COR-L47 (cell line): ENCODE data around the gene IL2RG.

Source experiments
- DNase-seq: peaks from one replicate; lab custom pipeline; 2025; lab: John Stamatoyannopoulos, UW

IL2RG gene

DNA sequence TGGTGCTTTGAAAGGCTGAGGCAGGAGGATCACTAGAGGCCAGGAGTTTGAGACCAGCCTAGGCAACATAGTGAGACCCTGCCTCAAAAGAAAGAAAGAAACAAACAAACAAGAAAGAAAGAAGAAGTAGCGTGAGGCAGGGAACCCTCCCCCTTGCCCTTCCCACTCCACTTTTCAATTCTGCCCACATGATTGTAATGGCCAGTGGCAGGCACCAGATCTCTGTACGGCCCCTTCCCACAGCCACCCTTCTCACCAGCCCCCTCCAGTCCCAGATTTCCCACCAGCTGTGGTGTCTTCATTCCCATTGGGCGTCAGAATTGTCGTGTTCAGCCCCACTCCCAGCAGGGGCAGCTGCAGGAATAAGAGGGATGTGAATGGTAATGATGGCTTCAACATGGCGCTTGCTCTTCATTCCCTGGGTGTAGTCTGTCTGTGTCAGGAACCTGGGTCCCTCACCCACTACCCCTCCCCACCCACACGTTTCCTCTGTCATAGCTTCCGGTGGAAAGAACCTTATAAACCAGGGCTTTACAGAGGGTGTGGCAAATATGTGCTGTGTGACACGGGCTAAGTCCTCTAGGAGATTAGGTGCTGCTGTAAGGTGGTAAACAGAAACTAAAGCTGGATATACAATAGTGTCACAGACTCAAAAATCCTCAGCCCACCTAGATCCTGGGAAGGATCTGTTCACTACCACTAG, at the start of gene IL2RG:
IL2RG (minus strand) TSS at position 437 of the 703 bp plus-strand sequence; CDS start at position 399, 38 bp downstream.
- DNase-seq, result no peak

DNA sequence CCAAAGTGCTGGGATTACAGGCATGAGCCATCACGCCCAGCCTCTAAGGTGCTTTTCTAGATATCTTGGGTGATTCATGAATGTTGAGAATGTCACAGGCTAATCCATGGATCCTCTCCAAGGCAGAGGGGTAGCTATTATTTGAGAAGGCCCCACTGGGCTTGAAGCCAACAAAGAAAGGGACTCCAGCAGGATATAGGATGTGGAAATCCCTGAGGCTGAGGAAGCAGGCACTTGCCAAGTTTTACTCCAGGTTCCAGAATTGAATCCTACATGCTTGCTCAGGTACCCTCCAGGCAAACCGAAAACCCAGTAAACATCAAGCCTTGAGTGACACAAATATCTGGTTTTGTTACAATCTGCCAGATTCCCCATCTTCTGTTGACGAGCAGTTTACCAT, 49.1 kb upstream of the IL2RG start:
- peak; percentile 6 for DNase-seq

DNA sequence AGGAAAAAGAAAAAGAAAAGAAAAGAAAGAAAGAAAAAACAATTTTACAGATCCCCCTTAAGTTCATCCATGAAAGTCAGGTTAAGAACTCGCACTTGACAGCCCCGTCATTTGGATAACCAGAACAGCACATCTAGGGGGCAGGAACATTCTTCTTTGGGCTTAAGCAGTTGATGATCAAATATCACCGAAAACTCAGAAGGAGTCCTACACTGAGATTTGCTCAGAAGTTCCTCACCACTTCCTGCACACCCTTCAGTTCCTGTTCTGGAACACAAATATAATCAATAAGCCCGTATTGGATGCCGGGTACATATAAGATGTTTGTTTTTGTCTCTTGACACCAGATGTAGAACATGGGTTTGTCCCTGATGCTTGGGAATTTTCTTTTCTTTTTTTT, 48.0 kb upstream of the IL2RG start:
- no peak for DNase-seq

DNA sequence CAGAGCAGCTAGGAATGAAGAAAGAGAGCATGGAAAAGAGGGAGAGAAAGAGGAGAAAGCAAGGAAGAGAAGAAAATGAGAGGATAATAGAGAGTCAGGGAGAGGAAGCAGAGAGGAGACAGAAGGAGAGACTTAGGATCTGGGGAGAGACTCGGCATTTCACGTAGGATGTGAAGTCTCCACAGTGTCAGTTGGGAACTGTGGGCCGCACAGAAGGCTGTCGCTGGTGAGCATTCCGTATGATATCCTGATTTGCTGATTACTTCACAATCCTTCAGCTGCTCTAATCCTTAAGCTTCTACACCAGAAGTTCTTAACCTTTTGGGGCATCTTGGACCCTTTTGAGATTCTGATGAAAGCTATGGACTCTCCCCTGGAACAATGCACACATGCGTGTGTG, 47.2 kb upstream of the IL2RG start:
- no peak for DNase-seq

DNA sequence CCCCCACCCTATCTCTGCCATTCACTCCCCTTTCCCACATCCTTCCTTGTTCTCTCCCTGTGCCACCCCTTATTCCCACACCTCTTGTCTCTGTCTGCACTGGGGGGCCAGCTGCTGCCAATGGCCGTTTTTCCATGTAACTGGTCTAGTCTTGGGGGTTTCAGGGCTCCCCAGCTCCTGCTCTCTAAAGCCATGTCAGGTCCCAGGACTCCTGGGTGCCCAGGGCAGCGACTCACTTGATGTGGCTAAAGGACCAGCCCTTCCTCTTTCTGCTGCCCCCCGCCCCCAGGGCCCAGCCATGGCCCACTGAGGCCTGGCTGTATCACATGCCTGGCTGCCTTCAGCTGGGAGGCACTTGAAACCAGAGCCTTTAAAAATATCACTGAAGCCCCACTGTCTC, 43.3 kb upstream of the IL2RG start:
- DNase-seq, result no peak

DNA sequence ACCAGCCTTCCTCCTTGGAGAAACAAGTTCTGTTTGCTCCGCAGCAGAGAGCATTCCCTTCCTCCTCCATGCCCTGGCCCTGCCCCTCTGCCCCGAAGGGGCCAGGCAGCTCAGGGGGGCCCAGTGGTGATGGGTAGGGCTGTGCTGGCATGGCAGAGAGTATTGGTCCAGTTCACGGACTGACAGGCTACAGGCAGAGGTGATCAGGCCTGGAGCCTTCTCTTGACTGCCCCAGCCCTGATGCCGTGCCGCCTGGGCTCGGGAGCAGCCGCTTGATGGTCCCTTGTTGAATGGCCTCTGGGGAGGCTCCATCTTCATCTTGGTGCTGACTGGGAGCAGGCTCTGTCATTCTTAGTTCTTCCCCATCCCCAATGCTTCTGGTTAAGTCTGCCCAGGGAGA, 42.8 kb upstream of the IL2RG start:
- DNase-seq, result no peak

DNA sequence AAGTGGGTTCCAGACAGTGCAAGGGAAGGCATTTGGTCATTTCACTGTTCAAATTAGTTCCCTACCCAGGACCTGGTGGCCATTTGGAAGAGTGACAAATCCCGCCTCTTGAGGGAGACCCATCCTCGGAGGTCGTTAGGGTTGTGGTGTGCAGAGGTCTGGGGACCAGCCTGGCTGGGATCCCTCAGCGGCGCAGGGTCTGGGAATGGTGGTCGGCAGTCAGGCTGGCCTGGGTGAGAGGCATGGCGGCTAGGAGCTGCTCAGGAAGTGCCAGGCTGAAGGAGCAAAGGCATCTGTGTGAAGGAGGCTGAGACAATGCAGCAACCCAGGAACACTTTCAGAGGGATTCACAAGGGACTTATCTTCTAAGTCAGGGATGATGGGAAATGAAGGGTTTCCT, 40.0 kb upstream of the IL2RG start:
- no peak for DNase-seq

DNA sequence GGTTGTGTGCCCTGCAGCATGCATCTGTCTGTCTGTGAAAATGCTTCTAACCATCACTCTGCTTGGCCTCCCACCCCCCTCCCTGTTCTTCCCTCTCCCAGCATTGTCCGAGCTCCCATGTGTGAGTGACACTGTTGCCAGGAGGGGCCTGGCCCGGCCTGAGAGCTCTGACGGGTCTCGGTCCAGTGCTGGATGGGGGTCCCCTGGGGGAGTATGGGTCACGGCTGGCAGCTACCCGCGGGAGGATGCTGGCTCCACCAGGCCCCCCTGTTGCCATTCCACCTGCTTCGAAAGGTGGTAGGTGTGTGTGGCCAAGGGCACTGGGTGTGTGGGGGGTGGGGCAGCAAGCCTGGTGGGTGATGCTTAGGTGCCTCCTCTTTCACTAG, 36.9 kb upstream of the IL2RG start:
- DNase-seq, result no peak

DNA sequence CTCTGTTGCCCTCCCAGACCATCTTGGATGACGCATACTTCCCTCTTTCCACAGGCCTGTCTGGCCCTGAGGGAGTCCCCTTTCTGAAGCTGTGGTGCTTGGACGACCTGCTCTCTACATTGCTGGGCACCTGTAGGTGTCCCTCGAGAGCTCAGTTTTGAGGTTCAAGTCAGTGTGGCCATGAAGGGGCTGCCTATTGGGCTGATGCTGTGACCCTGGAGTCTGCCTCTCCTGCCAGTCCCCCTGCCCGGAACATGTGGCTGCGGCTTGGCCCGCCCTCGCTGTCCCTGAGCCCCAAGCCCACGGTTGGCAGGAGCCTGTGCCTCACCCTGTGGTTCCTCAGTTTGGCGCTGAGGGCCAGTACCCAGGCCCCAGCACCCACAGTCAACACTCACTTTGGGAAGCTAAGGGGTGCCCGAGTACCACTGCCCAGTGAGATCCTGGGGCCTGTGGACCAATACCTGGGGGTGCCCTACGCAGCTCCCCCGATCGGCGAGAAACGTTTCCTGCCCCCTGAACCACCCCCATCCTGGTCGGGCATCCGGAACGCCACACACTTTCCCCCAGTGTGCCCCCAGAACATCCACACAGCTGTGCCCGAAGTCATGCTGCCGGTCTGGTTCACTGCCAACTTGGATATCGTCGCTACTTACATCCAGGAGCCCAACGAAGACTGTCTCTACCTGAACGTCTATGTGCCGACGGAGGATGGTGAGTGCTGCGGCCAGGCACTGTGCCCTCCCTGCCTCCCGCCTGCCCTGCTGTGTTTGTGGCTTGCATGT, 36.3 kb upstream of the IL2RG start:
- no peak for DNase-seq

DNA sequence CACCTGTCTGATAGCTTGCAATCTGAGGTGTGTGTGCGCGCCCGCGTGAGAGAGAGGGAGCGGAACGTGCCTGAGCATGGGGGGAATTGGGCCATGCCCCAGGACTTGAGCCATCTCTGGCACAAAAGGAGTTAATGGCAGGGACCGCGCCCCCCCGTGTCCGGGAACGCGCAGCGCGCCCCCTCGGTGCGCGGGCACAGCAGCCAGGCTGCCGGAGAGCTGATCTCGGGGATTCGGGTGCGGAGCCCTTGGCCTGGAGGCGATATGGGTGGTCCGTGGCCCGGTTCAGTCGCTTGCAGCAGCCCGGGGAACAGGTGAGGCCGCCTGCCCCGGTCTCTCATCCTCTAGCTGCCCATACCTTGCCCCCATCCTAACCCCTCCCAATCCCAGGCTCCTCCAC, 33.3 kb upstream of the IL2RG start, which contains the start of gene NLGN3:
NLGN3 (plus strand) TSS at position 191 of the 400 bp plus-strand sequence. CDS start 2,909 bp downstream, outside the sequence.
- DNase-seq, result no peak

DNA sequence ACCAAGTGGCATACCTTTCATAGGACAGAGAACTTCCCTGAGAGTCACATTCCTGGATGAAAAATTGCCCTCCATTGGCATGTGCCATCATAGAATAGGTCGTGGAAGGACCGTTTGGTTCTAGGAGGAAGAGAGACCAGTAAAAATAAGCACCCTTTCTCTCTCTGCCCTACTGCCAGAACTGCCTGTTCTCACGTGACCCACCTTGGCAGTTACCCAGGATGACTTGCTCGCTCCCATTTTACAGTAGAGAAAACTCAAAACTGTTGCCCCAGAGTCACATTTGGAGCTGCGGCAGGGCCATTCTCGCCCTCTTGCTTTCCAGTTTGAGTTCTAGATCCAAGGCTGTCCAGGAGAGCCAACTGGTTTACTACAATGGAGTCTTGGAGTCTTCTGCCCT, 32.1 kb upstream of the IL2RG start:
- no peak for DNase-seq

DNA sequence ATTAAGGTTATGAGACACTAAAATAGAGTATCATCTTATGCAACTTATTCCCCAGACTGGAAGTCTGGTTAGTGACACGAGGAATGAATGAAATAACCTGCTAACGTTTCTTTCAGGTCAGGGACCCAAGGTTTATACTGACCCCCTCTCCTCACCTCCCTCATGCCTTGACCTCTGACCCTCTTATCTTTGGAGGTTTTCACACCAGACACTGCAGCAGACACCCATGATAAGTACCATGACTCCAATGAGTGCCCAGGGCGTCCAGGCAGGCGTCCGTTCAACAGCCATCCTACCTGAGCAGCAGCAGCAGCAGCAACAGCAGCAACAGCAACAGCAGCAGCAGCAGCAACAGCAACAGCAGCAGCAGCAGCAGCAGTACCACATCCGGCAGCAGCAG, 29.1 kb upstream of the IL2RG start:
- DNase-seq, result no peak

DNA sequence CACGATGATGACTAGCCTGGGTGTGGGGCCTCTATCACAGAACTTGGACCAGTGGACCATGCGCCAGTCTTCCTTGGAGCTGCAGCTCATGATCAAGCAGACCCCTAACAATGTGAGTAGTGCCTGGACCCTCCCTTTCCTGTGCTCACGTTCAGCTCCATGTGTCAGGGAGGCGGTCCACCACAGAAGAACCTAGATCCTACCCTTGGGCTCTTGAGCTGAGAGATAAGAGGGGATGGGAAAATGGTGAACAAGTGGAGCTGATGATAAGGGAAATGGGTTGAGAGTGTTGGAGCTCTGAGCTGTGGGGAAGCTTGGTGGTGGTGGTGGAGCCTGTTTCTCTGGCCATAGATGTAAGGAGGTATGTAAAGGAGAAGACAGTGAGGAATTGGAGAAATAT, 20.1 kb upstream of the IL2RG start:
- DNase-seq, result no peak

DNA sequence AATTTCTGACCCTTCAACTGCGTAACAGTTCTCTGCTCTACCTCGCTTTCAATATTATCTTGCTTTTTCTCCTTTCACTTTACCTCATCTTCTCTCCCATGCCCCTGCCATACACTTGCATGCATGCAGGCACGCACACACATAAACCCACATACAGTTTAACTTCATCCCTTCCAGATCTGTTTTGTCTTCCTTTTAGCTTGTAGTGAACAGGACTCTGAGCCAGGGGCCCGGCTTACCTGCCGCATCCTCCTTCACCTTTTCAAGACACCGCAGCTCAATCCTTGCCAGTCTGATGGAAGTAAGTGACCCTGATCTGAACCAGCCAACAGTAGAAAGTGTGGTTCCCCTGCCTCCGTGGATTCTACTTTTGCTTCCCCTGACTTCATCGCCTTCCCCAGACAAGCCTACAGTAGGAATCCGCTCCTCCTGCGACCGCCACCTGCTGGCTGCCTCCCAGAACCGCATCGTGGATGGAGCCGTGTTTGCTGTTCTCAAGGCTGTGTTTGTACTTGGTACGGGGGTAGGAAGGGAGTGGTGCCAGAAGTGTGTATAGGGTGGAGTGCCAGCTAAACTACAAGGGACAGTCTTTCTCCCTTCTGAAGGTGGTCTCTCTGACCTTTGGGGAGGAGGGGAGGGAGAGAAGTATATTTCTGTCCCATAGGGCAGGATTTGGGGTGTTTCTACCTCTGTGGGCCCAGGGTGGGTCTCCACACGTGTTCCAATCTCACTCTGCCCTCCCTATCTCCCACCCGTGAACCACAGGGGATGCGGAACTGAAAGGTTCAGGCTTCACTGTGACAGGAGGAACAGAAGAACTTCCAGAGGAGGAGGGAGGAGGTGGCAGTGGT, 17.8 kb upstream of the IL2RG start:
- no peak for DNase-seq

DNA sequence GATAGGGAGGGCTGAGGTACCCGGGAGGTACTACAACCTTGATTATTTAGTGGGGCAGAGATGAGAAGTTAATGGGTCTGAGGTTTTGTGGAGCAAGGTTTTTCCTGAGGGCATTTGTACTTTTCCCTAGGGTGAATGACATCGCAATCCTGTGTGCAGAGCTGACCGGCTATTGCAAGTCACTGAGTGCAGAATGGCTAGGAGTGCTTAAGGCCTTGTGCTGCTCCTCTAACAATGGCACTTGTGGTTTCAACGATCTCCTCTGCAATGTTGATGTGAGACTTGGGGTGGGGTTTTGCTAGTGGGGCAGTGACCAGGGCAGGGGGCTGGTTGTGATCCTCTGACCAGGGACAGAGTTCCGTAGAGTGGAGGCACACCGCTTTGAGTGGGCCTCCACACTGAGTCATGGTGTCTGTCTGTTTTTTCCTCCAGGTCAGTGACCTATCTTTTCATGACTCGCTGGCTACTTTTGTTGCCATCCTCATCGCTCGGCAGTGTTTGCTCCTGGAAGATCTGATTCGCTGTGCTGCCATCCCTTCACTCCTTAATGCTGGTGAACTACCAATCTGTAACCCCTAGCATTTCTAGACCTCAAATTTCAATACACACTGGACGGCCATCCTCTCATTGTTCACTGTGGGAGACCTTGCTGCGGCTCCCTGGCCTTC, 16.9 kb upstream of the IL2RG start:
- DNase-seq, result no peak

DNA sequence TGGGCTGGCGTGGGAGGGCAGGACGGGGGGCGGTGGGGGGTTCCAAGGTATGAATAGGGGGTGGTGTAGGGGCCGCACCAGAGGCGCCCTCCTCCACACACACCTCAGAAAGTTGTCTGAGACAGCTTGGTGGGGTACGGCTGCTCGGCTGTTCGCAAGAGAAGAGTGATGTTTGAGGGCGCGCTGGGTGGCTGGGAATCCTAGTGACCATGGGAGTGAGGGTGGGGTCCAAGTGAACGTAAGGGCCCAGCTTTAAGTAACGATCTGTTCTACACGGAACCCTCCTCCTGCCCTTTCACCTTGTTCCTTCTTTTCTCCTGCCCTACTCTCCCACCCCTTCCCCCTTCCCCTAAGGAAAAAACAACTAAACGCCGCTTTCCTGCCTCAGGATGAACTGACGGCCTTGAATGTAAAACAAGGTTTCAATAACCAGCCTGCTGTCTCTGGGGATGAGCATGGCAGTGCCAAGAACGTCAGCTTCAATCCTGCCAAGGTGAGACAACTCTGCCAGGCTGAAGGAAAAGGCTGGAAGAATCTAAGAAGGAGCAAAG, 7.7 kb upstream of the IL2RG start:
- no peak for DNase-seq

DNA sequence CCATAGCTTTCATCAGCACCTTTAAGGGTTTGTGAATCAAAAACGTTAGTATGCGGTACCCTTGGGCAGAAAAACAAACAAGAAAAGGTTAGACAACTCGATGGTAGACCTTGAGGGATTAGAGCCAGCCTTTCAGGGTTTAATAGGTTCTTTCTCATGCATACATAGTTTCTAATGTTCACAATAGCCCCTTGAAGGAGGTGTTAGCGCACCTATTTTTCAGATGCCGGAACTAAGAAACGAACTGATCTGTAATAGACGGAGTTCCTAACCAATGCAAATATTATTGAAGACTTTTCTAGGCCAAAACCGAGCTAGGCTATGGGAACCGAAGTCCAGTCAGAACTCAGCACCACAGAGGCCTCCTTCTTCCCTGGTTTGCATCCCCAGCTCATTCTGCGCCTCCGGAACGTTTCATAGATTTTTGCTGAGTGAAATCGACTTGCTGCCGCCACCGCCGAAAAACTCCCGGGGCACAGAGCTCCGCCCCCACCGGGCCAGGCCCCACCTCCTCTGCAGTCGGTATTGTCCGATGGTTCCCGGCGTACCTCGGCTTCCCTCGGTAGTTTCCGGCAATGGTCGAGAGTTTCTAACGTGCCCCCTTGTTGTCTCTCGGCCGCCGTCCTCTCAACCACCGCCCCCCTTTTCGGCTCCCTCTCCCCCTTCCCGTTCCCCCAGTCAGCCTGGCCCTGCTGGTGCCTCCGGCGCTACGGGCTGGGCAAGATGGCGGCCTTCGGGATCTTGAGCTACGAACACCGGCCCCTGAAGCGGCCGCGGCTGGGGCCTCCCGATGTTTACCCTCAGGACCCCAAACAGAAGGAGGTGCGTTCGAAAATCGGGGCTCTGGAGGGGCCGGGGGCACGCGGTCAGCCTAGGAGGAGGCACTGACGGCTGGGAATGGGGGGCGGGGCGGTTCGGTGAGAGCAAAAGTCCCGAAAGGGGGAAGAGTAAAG, 6.9 kb upstream of the IL2RG start, which contains the start of gene MED12:
MED12 (plus strand) TSS at position 565 of the 953 bp plus-strand sequence; CDS start at position 724, 159 bp downstream.
- peak; percentile 61 for DNase-seq

DNA sequence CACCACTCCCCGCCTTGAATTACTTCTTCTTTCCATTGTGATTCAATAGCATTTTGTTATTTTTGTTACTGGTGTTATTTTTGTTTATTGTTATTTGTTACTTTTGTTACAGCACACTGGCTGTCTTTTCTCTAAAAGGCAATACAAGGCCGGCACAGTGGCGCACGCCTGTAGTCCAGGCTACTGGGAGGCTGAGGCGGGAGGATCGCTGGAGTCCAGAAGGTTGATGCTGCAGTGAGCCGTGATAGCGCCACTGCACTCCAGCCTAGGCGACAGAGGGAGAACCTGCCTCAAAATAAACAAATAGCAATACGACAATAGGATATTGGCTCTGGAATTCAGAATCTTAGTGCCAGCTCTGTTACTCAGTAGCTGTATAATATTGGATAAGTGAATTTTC, 6.0 kb upstream of the IL2RG start:
- DNase-seq, result no peak

DNA sequence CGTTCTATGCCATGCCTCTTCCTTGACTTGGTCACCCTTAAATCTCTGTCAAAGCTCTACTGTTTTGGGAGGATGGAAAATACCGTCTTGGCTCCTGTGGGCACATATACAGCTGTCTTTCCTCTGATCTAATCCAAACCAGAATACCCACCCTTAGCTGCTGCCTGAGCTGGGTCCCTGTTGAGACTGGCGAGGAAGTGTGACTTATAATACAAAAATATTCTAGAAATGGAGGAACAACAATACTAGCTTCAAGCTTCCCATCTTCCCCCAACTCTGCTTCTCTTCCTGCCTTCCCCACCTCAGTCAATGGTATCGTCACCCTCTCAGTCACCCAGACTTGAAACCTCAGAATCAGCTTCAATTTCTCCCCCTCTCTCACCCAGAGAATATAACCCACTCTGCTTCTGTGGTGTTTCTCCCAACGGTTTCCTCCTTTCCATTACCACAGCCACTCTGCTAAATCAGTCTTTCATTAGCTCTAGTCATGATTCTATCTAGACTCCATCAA, 599 bp upstream of the IL2RG start:
- DNase-seq, result no peak

DNA sequence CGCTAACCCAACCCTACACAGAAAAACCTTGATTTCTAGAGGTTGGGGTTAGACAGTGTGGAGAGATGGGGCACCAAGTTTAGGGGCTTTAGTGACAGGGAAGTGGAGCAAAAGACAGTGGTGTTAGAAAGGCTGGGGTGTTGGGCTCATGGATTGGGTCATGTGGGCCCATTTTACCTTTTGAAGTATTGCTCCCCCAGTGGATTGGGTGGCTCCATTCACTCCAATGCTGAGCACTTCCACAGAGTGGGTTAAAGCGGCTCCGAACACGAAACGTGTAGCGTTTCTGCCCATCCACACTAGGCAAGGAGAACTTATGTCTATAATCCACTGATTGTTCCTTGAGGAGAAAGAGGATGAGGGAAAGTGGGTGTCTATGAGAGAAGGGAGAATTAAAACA, 2.3 kb downstream of the IL2RG start:
- DNase-seq, result no peak
